H1 (cell line): ENCODE data around the gene DDOST.

Experiments
- ATF3 ChIP-seq: IDR thresholded peaks from 2 replicates; pipeline ENCODE4 v1.6.1; 2011; ENCODE audit warnings: low read depth, mild to moderate bottlenecking, low read length; ENCODE audit not compliant: insufficient read depth
- CTCF ChIP-seq, 3 experiments: IDR thresholded peaks; 1 replicate in 2 of 3; 2 replicates in 1 of 3; pipeline versions ENCODE4 v1.5.1 to v1.6.1; 2011; ENCODE audit warnings: low read length in 3 of 3, mild to moderate bottlenecking in 3 of 3, inconsistent platforms in 2 of 3, low read depth in 1 of 3, moderate library complexity in 1 of 3; ENCODE audit not compliant: insufficient read depth in 1 of 3; ENCODE audit errors: control extremely low read depth in 1 of 3
- EP300 ChIP-seq, 2 experiments: IDR thresholded peaks; 1 replicate in 1 of 2; 2 replicates in 1 of 2; pipeline ENCODE4 v1.6.1; 2011 to 2012; ENCODE audit warnings: low read depth in 2 of 2, low read length in 2 of 2, mild to moderate bottlenecking in 2 of 2, borderline replicate concordance in 1 of 2, inconsistent platforms in 1 of 2, moderate library complexity in 1 of 2
- JUN ChIP-seq: IDR thresholded peaks from 2 replicates; pipeline ENCODE4 v1.6.1; 2011; ENCODE audit warnings: low read depth, mild to moderate bottlenecking, improper control_type of control experiment, low read length
- MAX ChIP-seq: IDR thresholded peaks from 2 replicates; pipeline ENCODE4 v1.6.1; 2012; ENCODE audit warnings: inconsistent platforms
- POLR2A ChIP-seq, 2 experiments: IDR thresholded peaks; 1 replicate in 1 of 2; 2 replicates in 1 of 2; pipeline ENCODE4 v1.6.1; 2011; ENCODE audit warnings: low read depth in 2 of 2, low read length in 2 of 2, mild to moderate bottlenecking in 2 of 2; ENCODE audit errors: control extremely low read depth in 1 of 2
- SP1 ChIP-seq: IDR thresholded peaks from 2 replicates; pipeline ENCODE4 v1.6.1; 2011; ENCODE audit warnings: low read depth, low read length
- TCF12 ChIP-seq: IDR thresholded peaks from 2 replicates; pipeline ENCODE4 v1.6.1; 2011; ENCODE audit warnings: low read depth, mild to moderate bottlenecking, low read length

GRCh38 chr1:20684050-20684620, 23.0 kb upstream of the DDOST start:
- TF ChIP-seq MAX: no peak
- no peak for TF ChIP-seq CTCF (IDR thresholded peaks at IDR 0.05; ENCODE audit: control extremely low read depth in 1 of 3, insufficient read depth in 1 of 3, low read depth in 1 of 3, low read length in 3 of 3)
- no peak for TF ChIP-seq TCF12
- no peak for TF ChIP-seq JUN
- no peak for TF ChIP-seq SP1
- no peak for TF ChIP-seq POLR2A (IDR thresholded peaks at IDR 0.05; ENCODE audit: control extremely low read depth in 1 of 2, low read depth in 2 of 2, low read length in 2 of 2)
- TF ChIP-seq ATF3: no peak
- no peak for TF ChIP-seq EP300 (IDR thresholded peaks at IDR 0.05; ENCODE audit: borderline replicate concordance in 1 of 2, low read depth in 2 of 2, low read length in 2 of 2)
